ENCODE data around the gene HOXB8. TPM values are rescaled to one million over a fixed set of nuclear protein-coding genes. Genes with fewer than 3 reads are reported as not detected.
A peak's percentile ranks its signal among the peaks of the same experiment; 100 is the strongest.

Gene HOXB8
- total and polyA plus RNA-seq, 2 of the 13 experiments (the other 11 are each of a cell fraction or from before 2014, with no cell fraction given) = not detected

DNA sequence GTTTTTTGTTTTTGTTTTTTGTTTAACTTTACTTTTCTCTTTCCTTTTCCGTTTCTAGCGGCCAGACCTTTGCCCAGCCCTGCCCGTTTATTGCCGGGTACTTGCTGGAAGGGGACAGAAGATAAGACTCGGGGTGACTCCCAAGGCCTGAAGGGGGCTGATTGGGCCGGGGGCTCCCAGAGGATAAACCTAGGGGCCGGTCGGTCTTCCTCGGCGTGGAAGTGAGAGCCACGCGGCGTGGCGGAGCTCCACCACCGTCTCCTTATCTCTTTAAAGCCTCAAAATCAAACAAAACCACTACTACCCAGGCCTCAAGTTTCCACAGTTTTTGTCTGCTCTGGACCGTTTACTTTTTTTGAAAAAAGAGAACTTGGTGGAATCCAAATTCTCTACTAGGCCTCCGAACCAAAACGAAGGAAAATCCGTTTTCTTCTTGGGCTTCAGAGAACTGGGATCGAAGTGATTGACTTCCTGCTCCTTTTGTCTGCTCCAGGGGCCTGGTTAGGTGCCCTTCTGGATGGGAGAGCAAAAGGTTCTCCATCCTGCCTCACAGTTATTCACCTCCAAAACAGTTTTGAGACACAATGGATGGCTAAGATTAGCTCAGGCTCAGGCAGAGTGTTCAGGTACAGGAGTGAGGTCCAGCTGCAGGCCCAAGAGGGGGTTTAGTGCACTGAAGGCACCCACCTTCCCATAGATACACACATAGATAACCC lies 19.6 kb upstream of the HOXB8 start:
- TF ChIP-seq SP140L (CRISPR knock-in tag; IDR thresholded peaks at IDR 0.05; ENCODE audit: borderline replicate concordance) (no peak), CBX2 (IDR thresholded peaks at IDR 0.05; ENCODE audit: low read depth, low read length) (0 out of 2 replicates have a peak, but pooled peaks have one; percentile 57), CBX2 (CRISPR knock-in tag; IDR thresholded peaks at IDR 0.05; ENCODE audit: low read depth) (no peak), NKX3-1 (CRISPR knock-in tag; IDR thresholded peaks at IDR 0.05) (no peak), ZFP36 (IDR thresholded peaks at IDR 0.05; ENCODE audit: borderline replicate concordance, low read depth, low read length, partially characterized antibody) (peak; percentile 32), EZH2 (conservative IDR thresholded peaks at IDR 0.05; ENCODE audit: low read depth, low read length) (peak; percentile 86), YEATS4 (CRISPR knock-in tag; IDR thresholded peaks at IDR 0.05; ENCODE audit: borderline replicate concordance) (no peak), HES4 (CRISPR knock-in tag; IDR thresholded peaks at IDR 0.05; ENCODE audit: borderline replicate concordance) (no peak), ZNF124 (CRISPR knock-in tag; IDR thresholded peaks at IDR 0.05) (no peak), RCOR2 (CRISPR knock-in tag; IDR thresholded peaks at IDR 0.05) (no peak), ZNF549 (CRISPR knock-in tag; IDR thresholded peaks at IDR 0.05) (no peak), JUN (CRISPR knock-in tag; IDR thresholded peaks at IDR 0.05) (no peak)
- TF ChIP-seq, protein P1, sequence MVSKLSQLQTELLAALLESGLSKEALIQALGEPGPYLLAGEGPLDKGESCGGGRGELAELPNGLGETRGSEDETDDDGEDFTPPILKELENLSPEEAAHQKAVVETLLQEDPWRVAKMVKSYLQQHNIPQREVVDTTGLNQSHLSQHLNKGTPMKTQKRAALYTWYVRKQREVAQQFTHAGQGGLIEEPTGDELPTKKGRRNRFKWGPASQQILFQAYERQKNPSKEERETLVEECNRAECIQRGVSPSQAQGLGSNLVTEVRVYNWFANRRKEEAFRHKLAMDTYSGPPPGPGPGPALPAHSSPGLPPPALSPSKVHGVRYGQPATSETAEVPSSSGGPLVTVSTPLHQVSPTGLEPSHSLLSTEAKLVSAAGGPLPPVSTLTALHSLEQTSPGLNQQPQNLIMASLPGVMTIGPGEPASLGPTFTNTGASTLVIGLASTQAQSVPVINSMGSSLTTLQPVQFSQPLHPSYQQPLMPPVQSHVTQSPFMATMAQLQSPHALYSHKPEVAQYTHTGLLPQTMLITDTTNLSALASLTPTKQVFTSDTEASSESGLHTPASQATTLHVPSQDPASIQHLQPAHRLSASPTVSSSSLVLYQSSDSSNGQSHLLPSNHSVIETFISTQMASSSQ (IDR thresholded peaks at IDR 0.05; ENCODE audit: low read depth) = no peak
- TF ChIP-seq, protein P1 (CRISPR knock-in tag; IDR thresholded peaks at IDR 0.05; ENCODE audit: borderline replicate concordance) = no peak
- TF ChIP-seq, protein P2, sequence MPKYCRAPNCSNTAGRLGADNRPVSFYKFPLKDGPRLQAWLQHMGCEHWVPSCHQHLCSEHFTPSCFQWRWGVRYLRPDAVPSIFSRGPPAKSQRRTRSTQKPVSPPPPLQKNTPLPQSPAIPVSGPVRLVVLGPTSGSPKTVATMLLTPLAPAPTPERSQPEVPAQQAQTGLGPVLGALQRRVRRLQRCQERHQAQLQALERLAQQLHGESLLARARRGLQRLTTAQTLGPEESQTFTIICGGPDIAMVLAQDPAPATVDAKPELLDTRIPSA (CRISPR knock-in tag; IDR thresholded peaks at IDR 0.05; ENCODE audit: borderline replicate concordance) = no peak
- TF ChIP-seq, protein P3, sequence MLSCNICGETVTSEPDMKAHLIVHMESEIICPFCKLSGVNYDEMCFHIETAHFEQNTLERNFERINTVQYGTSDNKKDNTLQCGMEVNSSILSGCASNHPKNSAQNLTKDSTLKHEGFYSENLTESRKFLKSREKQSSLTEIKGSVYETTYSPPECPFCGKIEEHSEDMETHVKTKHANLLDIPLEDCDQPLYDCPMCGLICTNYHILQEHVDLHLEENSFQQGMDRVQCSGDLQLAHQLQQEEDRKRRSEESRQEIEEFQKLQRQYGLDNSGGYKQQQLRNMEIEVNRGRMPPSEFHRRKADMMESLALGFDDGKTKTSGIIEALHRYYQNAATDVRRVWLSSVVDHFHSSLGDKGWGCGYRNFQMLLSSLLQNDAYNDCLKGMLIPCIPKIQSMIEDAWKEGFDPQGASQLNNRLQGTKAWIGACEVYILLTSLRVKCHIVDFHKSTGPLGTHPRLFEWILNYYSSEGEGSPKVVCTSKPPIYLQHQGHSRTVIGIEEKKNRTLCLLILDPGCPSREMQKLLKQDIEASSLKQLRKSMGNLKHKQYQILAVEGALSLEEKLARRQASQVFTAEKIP (CRISPR knock-in tag; IDR thresholded peaks at IDR 0.05; ENCODE audit: borderline replicate concordance) = no peak
- TF ChIP-seq, protein P4, sequence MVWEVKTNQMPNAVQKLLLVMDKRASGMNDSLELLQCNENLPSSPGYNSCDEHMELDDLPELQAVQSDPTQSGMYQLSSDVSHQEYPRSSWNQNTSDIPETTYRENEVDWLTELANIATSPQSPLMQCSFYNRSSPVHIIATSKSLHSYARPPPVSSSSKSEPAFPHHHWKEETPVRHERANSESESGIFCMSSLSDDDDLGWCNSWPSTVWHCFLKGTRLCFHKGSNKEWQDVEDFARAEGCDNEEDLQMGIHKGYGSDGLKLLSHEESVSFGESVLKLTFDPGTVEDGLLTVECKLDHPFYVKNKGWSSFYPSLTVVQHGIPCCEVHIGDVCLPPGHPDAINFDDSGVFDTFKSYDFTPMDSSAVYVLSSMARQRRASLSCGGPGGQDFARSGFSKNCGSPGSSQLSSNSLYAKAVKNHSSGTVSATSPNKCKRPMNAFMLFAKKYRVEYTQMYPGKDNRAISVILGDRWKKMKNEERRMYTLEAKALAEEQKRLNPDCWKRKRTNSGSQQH (CRISPR knock-in tag; IDR thresholded peaks at IDR 0.05; ENCODE audit: low read depth) = no peak
- no peaks in the 10 kb centered on the region for H4K20me1 ChIP-seq (ENCODE audit: insufficient read depth, low read length)
- WGBS (ENCODE audit: low lambda C conversion rate) = 35% methylated on average over 20 of the region's 20 CpGs
- no peak overlapping the region for H3K9ac ChIP-seq (ENCODE audit: insufficient read depth, low read depth, low read length)
- intact Hi-C loops (cut with micrococcal nuclease; ENCODE audit: unreplicated experiment) (no loop called here), in situ Hi-C loops (cut with HindIII; ENCODE audit: extremely low pct_ligation_motif_present, low pct_unique_long_range_greater_than_20kb) (no loop called here)
- H3K27ac ChIP-seq (ENCODE audit: extremely low read length, insufficient read depth, low read length) = no peak overlapping the region
- DNase-seq (ENCODE audit: low spot score) = no peak
- no peak for FAIRE-seq
- no peak overlapping the region for H2AFZ ChIP-seq (ENCODE audit: low read length)
- no peak for ATAC-seq
- no TSS peak for BruUV-seq (replicated peaks)
- H3K4me1 ChIP-seq (ENCODE audit: insufficient read depth, low read length) = 0 out of 2 replicates have a peak, but pooled peaks cover 4% of the 10 kb centered on the region
- H3K9me3 ChIP-seq (ENCODE audit: low read length) = no peaks in the 10 kb centered on the region
- H3K4me3 ChIP-seq (replicated peaks in 1 of 3; ENCODE audit: insufficient read depth in 1 of 3, low read depth in 2 of 3, low read length in 3 of 3) = no peak overlapping the region
- H3K4me2 ChIP-seq (ENCODE audit: low read depth, low read length) = no peak overlapping the region
- ChIA-PET POLR2A (no interaction called here), CTCF (ENCODE audit: low intra/inter-chr PET ratio, low total read pairs) (no interaction called here)
- peaks cover 24 to 96% of the 10 kb centered on the region in 2 experiments for H3K27me3 ChIP-seq (ENCODE audit: control insufficient read depth in 1 of 2, insufficient read depth in 2 of 2, low read length in 2 of 2)
- H3K79me2 ChIP-seq (ENCODE audit: insufficient read depth, low read length) = no peaks in the 10 kb centered on the region
- no peaks in the 10 kb centered on the region for H3K36me3 ChIP-seq (replicated peaks in 1 of 2; ENCODE audit: control insufficient read depth in 1 of 2, insufficient read depth in 2 of 2, low read length in 2 of 2)

Data from HepG2 (cell line).